ENCODE results near the gene TULP4.
"Not testable (repeated sequence)": the region's sequence is repeated elsewhere in the genome, so short reads cannot be mapped to it uniquely, and the experiment has no call there.

The TULP4 gene

DNA sequence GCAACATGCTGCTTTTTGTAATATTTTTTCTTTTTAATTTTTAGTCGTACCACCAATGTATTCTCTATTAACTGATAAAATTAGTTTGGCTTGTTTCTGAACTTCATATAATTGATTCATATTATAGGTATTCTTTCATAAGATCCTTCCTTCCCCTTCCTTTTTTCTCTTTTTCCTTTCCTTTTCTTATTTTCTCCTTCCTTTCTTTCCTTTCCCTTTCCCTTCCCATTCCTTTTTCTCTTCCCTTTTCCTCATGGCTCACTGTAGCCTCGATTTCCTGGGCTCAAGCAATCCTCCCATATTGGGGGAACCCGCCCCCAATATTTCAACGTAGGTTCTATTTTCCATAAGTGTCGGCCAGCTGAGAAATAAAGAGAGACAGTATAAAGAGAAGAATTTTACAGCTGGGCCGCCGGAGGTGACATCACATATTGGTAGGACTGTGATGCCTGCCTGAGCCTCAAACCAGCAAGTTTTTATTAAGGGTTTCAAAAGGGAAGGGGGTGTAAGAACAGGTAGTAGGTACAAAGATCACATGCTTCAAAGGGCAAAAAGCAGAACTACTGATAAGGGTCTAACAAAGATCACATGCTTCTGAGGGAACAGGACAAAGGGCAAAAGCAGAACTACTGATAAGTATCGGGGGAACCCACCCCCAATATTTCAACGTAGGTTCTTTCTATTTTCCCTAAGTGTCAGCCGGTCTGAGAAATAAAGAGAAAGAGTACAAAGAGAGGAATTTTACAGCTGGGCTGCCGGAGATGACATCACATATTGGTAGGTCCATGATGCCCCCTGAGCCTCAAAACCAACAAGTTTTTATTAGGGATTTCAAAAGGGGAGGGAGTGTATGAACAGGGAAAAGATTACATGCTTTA is 16.1 kb upstream of the TULP4 start:
- not testable (repeated sequence) for DNase-seq

- DNase-seq = not testable (repeated sequence)
Observed at GRCh38 chr6:158296854-158297324, 15.4 kb upstream of the TULP4 start.

- DNase-seq = not testable (repeated sequence)
Observed at GRCh38 chr6:158297657-158298056, 14.6 kb upstream of the TULP4 start.

GRCh38 chr6:158300306-158301143 is 11.7 kb upstream of the TULP4 start:
- DNase-seq = peak; percentile 9

DNA sequence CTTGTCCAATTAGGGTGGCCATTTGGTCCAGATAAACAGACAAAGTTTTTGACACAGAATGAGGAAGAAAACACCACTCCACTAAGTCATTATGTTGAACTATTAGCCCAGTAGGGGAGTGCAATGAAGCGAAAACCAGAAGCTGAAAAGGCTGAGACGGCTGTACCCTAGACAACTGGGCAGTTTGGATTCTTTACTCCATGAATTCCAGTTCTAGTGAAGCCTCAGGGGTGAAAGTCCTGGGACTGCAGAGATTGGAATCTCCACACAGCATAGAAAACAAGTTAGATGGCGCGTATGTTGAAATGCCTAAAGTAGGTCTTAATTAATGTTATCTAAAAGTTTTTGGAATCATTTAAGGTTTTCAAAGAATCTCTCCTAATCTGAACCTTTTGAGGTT is 10.7 kb upstream of the TULP4 start:
- DNase-seq = not testable (repeated sequence)

DNA sequence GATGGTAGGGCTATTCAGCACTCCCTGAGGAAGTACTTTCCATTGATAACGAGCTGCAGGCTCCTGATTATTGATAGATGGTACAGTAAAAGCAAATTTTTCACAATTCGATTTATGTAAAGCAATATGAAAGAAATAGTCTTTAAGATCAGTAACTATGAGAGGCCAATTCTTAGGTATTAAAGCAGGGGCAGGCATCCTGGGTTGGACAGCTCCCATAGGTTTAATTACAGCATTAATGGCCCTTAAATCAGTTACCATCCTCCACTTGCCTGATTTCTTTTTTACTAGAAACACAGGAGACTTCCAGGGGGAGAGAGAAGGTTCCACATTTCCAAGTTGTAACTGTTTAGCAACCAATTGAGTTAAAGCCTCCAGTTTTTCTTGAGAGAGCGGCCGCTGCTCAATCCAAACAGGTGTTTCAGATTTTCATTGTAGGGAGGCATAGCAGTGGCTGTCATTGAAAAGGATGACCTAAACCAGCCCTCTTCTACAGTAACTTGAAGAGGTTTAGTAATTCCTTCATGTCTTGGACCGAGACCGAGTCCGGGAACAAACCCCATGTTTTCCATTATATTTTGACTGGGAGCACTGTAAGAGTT is 10.0 kb upstream of the TULP4 start:
- DNase-seq = not testable (repeated sequence)

DNA sequence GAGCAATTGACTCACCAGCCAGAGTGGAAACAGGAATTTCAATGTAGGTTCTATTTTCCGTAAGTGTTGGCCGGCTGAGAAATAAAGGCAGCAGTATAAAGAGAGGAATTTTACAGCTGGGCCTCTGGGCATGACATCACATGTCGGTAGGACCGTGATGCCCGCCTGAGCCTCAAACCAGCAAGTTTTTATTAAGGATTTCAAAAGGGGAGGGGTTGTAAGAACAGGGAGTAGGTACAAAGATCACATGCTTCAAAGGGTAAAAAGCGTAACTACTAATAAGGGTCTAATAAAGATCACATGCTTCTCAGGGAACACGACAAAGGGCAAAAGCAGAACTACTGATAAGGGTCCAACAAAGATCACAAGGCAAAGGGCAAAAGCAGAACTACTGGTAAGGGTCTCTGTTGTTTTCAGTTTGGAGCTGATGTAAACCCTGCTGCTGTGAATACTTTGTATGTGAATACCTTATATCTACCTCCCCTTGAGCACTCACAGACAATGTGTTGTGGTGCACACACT is 9.0 kb upstream of the TULP4 start:
- DNase-seq = no peak

DNA sequence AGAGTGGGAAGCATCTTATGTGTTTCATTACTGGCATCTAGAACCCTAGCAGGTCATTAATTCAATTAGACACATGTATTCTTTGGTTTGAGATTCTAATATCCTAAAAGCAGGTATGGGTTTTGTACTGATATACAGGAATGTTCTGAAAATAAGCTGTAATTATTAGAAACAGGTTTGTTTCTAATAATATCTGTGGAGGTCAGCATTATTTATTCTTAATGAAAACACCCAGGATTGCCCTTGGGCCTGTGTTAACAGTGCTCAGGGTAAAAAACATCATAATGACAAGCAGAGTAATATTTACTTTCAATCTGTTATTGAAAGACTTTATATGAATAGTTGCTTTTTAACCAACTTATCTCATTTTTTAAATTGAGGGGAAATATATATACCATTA is 8.0 kb upstream of the TULP4 start:
- no peak for DNase-seq

DNA sequence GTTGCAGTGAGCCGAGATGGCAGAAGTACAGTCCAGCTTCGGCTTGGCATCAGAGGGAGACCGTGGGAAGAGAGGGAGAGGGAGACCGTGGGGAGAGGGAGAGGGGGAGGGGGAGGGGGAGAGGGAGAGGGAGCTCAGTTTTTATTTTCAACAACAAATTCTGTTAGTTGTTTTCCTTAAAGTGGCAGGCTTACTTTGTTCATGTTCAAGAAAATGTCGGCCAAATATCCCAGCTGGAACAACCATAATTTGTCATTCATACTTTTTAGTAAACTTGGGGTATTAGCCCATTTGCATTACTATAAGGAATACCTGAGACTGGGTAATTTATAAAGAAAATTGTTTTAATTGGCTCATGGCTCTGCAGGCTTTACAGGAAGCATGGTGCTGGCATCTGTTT is 2.5 kb upstream of the TULP4 start:
- no peak for DNase-seq

GRCh38 chr6:158311193-158311592 is 1.1 kb upstream of the TULP4 start:
- no peak for DNase-seq

DNA sequence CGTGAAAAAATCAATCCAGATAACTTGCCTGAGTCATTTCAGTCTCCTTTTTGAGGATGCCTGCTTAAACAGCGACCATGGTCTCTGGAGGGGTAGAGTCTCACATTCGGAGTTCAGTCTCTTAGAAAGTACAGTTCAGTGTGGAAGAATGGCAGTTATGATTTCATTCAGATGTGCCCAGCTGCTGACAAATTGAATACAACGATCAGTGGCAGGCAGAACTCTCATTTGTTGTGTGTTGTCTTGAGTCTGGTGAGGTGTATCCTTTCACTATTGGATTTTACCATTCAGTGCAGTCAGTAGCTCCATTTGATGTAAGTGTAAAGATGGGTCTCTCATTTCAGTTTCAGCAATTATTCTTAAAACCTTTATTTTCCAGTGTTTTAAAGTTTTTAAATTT is 639 bp upstream of the TULP4 start:
- DNase-seq = no peak

GRCh38 chr6:158312672-158313397 is 570 bp downstream of the TULP4 start:
- DNase-seq = no peak

DNA sequence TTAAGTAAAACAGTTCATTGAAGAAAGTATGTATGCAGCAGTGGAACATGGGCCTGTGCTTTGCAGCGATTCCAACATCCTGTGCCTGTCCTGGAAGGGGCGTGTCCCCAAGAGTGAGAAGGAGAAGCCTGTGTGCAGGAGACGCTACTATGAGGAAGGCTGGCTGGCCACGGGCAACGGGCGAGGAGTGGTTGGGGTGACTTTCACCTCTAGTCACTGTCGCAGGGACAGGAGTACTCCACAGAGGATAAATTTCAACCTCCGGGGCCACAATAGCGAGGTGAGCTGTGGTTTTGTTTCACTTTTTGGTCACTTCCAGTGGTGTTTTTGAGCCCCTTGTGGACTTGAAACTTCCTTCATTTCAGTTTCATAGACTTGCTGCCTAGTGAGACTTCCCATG is 1.7 kb downstream of the TULP4 start:
- DNase-seq = no peak

DNA sequence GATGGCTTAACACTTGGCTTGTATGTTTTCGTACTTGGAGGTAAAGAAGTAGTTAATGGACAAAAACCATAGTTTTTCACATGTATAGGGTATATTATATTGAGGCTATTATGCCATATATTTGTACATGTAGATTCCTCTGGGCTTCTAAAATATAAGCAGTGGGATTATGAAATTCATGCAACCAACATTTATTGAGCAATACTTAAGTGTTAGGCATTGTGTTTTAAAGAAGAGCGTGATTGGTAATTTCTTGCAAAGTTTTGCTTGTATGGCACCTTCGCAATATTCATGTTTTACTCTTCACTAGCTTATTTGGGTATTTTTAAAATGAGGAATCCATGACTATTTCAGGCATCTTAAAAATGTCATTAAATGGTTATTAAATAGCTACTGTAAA is 2.5 kb downstream of the TULP4 start:
- peak; percentile 13 for DNase-seq

GRCh38 chr6:158316022-158316421 is 3.8 kb downstream of the TULP4 start:
- no peak for DNase-seq

DNA sequence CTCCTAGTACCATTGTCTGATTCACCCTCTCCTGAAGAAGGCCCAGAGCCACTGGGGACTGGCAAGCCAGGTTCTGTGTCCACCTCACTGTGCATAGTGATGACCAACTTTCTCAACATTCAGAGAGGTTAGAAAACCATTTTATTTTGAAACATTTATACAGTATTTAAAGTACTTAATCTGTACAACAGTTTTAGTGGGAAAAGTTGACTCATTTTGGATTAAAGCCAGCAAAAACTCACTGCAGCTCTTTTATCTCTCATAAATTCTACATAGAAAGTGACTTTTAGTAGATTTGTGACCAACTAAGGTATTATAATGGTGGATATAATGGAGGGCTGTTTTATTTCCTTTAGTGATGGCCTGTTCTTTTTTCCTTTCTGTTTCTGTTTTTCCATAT is 9.7 kb downstream of the TULP4 start:
- DNase-seq = peak; percentile 67

- no peak for DNase-seq
Observed at GRCh38 chr6:158322400-158322723, 10.1 kb downstream of the TULP4 start.

DNA sequence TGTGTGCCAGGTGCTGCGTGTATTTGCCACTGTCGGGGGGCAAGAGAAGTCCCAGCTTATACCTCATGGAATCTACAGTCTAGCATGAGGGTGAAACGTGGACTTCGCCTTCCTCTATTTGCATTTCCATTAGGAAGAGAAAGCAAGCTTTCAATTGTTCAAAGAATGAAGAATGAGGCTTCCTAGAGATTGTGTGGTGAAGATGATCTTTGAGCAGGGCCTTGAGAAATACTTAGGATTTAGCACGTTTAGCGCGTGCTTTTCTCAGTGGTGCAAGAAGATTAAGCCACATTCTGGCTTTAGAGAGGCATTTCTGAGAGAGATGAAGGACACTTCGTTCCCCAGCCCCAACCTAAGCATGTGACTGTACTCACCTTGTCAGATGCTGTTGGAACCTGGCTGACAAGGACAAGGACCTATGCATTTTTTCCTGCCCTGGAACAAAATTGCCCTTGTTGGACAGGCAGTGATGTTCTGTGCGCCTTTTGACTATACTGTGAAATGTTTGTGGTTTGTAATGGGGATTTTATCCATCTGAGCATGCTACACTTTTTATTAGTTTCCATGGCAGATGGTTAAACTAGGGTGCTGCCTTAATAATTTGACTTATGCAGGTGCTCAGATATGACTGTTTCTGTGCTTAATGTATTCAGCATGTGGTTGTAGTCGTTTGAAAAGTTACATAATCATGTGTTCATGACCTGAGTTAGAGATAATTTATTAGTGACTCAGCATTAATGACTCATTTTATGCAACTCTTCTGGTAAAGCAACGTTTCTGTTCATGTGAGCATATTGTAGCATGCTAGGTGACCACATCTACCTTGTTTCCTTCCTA is 10.7 kb downstream of the TULP4 start:
- DNase-seq = peak; percentile 41

DNA sequence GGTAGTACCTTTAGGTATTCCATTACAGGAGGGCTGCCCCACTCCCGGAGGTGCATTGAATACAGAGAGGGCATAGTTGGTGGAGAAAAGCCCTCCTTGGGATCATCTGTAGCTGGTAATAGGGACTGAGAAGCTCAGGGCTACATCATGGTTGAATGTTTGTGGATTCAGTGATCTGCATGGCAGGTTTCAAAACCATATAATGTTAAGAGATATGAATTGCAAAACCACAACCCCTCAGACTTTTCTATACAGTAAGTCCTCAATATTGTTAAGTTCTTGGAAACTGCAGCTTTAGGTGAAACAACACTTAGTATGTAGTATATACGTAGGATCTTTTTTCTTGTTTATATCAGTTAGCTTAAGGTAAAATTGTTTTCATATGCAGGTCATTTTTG is 11.3 kb downstream of the TULP4 start:
- no peak for DNase-seq

GRCh38 chr6:158324136-158324535 is 11.9 kb downstream of the TULP4 start:
- DNase-seq = no peak

GRCh38 chr6:158327211-158327610 is 14.9 kb downstream of the TULP4 start:
- no peak for DNase-seq

Measured in fibroblast of skin of scalp (primary cell).